Left lung (tissue), 14 donors: ENCODE data around the gene TK1. TPM values are rescaled to one million over a fixed set of nuclear protein-coding genes. Genes with fewer than 3 reads are reported as not detected.
"Not testable (repeated sequence)": the region's sequence is repeated elsewhere in the genome, so short reads cannot be mapped to it uniquely, and the experiment has no call there.

Source experiments
- ATAC-seq: fragments of 200-7000 bp; cut with Tn5 transposase; one replicate; pipeline ENCODE4 v1.9.1; 2020; ENCODE audit warnings: moderate library complexity
- DNase-seq, 4 donors: peaks; one replicate each; pipeline ENCODE4 v3.0.0-alpha.2; 2013 to 2020
- H3K27ac ChIP-seq, 2 donors: fragments of 200-600 bp; sonication (generic) in 1 of 2; one replicate each; pipeline versions ENCODE4 v1.5.0 to v1.8.0; 2020 to 2021
- H3K27me3 ChIP-seq, 2 donors: fragments of 200-600 bp; sonication (generic) in 1 of 2; one replicate each; pipeline versions ENCODE4 v1.5.0 to v1.8.0; 2020 to 2021
- H3K36me3 ChIP-seq, 2 donors: fragments of 200-600 bp; sonication (generic) in 1 of 2; one replicate each; pipeline versions ENCODE4 v1.5.0 to v1.8.0; 2020 to 2021
- H3K4me1 ChIP-seq, 2 donors: fragments of 200-600 bp; one replicate each; pipeline ENCODE4 v1.8.0; 2021
- H3K4me3 ChIP-seq, 2 donors: fragments of 200-600 bp; sonication (generic) in 1 of 2; one replicate each; pipeline versions ENCODE4 v1.5.0 to v1.8.0; 2020 to 2021; ENCODE audit warnings: mild to moderate bottlenecking in 1 of 2
- H3K9me3 ChIP-seq, 2 donors: fragments of 200-600 bp; sonication (generic) in 1 of 2; one replicate each; pipeline versions ENCODE4 v1.5.0 to v1.8.0; 2020 to 2021
- intact Hi-C, 2 donors: fragments of 100-400 bp; cut with DNase I; formaldehyde crosslinking; loops; one replicate each; pipeline versions ENCODE4 v1.11.2 to v1.14.2; 2022
- long read RNA-seq, 12 donors: library from polyadenylated mRNA in 2 of 12; unstranded in 2 of 12; transcript quantifications; one replicate each; pipeline ENCODE4 v2.0.0 and lab custom pipeline, GENCODE V29; 2019 to 2026
- polyA plus RNA-seq, 6 donors: library from polyadenylated mRNA; unstranded; fragments of 120-200 nt; gene quantifications; one replicate each; pipeline ENCODE4 v1.2.1, GENCODE V29; 2013; ENCODE audit not compliant: insufficient read length in 6 of 6
- total RNA-seq, 2 donors: library from RNA; stranded (reverse); fragmentation: NEBNext Ultra II Directional; extraction: Animal tissue kit (Norgen Biotek cat#: 25700); gene quantifications; one replicate each; pipeline ENCODE4 v1.2.1, GENCODE V29; 2021
- TF ChIP-seq, protein P1 (sequence below), 2 donors: fragments of 200-600 bp; sonication (generic) in 1 of 2; IDR thresholded peaks; one replicate each; pipeline versions ENCODE4 v1.5.0 to v1.8.0; 2021; ENCODE audit warnings: antibody characterized with exemption in 2 of 2
- donor health status: DM: no; HTN: yes; CAD: no.
- donor health status: DM: no; HTN: no; CAD: no.

TK1 gene, protein sequence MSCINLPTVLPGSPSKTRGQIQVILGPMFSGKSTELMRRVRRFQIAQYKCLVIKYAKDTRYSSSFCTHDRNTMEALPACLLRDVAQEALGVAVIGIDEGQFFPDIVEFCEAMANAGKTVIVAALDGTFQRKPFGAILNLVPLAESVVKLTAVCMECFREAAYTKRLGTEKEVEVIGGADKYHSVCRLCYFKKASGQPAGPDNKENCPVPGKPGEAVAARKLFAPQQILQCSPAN
- total RNA-seq (10 to 100 TPM; 24.0 to 33.0 TPM), polyA plus RNA-seq (10 to 100 TPM; 22.5 to 54.9 (median 28.2) TPM)
- long read RNA-seq, donor 1, transcript TK1-201 (7 exons, 1,628 nt) = major isoform, 32 of 34 reads
- long read RNA-seq, donor 1, partial matches to known transcripts = 0 of 34 reads
- long read RNA-seq, donor 1, other reads (novel, unspliced or antisense) = 0 of 34 reads
- long read RNA-seq, donor 2, transcript TK1-201 (7 exons, 1,628 nt) = major isoform, 41 of 50 reads
- long read RNA-seq, donor 2, partial matches to known transcripts = 0 of 50 reads
- long read RNA-seq, donor 2, other reads (novel, unspliced or antisense) = 6 of 50 reads
- long read RNA-seq, donor 3, transcript TK1-201 (7 exons, 1,628 nt) = major isoform, 40 of 47 reads
- long read RNA-seq, donor 3, partial matches to known transcripts = 5 of 47 reads
- long read RNA-seq, donor 3, other reads (novel, unspliced or antisense) = 0 of 47 reads
- long read RNA-seq, donor 4, transcript TK1-201 (7 exons, 1,628 nt) = major isoform, 75 of 83 reads
- long read RNA-seq, donor 4, partial matches to known transcripts = 3 of 83 reads
- long read RNA-seq, donor 4, other reads (novel, unspliced or antisense) = 2 of 83 reads
- long read RNA-seq, donor 5, transcript TK1-201 (7 exons, 1,628 nt) = major isoform, 25 of 26 reads
- long read RNA-seq, donor 5, partial matches to known transcripts = 0 of 26 reads
- long read RNA-seq, donor 5, other reads (novel, unspliced or antisense) = 0 of 26 reads
- long read RNA-seq, donor 6, transcript TK1-201 (7 exons, 1,628 nt) = major isoform, 42 of 122 reads
- long read RNA-seq, donor 6, transcript TK1-203 (6 exons, 1,681 nt) = minor isoform, 5 of 122 reads
- long read RNA-seq, donor 6, partial matches to known transcripts = 5 of 122 reads
- long read RNA-seq, donor 6, other reads (novel, unspliced or antisense) = 70 of 122 reads
- long read RNA-seq, donor 7, transcript TK1-201 (7 exons, 1,628 nt) = major isoform, 19 of 25 reads
- long read RNA-seq, donor 7, partial matches to known transcripts = 0 of 25 reads
- long read RNA-seq, donor 7, other reads (novel, unspliced or antisense) = 5 of 25 reads
- long read RNA-seq, donor 8, transcript TK1-201 (7 exons, 1,628 nt) = major isoform, 15 of 15 reads
- long read RNA-seq, donor 8, partial matches to known transcripts = 0 of 15 reads
- long read RNA-seq, donor 8, other reads (novel, unspliced or antisense) = 0 of 15 reads
- long read RNA-seq, donor 9 = 0 reads
- long read RNA-seq, donor 10, transcript TK1-201 (7 exons, 1,628 nt) = major isoform, 91 of 96 reads
- long read RNA-seq, donor 10, partial matches to known transcripts = 2 of 96 reads
- long read RNA-seq, donor 10, other reads (novel, unspliced or antisense) = 3 of 96 reads
- long read RNA-seq, donor 11 = 0 reads
- long read RNA-seq, donor 12, transcript TK1-201 (7 exons, 1,628 nt) = major isoform, 14 of 23 reads
- long read RNA-seq, donor 12, partial matches to known transcripts = 0 of 23 reads
- long read RNA-seq, donor 12, other reads (novel, unspliced or antisense) = 8 of 23 reads

- peaks cover 6 to 49% of the 10 kb centered on the region in 2 donors for H3K4me1 ChIP-seq
- H3K4me3 ChIP-seq = peak within 1 kb of the TSS; percentile 53
- H3K36me3 ChIP-seq = peaks cover 0 to 12% of the 10 kb centered on the region in 2 donors
- DNase-seq = peak; percentile 90 to 98 (median 97)
- intact Hi-C loops = no loop called here
- ATAC-seq = peak; percentile 96
- TF ChIP-seq, protein P1, sequence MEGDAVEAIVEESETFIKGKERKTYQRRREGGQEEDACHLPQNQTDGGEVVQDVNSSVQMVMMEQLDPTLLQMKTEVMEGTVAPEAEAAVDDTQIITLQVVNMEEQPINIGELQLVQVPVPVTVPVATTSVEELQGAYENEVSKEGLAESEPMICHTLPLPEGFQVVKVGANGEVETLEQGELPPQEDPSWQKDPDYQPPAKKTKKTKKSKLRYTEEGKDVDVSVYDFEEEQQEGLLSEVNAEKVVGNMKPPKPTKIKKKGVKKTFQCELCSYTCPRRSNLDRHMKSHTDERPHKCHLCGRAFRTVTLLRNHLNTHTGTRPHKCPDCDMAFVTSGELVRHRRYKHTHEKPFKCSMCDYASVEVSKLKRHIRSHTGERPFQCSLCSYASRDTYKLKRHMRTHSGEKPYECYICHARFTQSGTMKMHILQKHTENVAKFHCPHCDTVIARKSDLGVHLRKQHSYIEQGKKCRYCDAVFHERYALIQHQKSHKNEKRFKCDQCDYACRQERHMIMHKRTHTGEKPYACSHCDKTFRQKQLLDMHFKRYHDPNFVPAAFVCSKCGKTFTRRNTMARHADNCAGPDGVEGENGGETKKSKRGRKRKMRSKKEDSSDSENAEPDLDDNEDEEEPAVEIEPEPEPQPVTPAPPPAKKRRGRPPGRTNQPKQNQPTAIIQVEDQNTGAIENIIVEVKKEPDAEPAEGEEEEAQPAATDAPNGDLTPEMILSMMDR (IDR thresholded peaks at IDR 0.05) = peak; percentile 59 to 89
- peak within 1 kb of the TSS; percentile 59 to 68 for H3K27ac ChIP-seq
- no peaks in the 10 kb centered on the region for H3K9me3 ChIP-seq
- H3K27me3 ChIP-seq = no peaks in the 10 kb centered on the region
Observed at GRCh38 chr17:78186692-78187595, at the start of gene TK1, which contains the start of gene AFMID. TSS of gene TK1 (minus strand) at chr17:78187052. CDS start at chr17:78186994, 58 bp downstream. TSS of gene AFMID (plus strand) at chr17:78187362. CDS start at chr17:78187371, 9 bp downstream.

GRCh38 chr17:78235885-78236284 is 49.0 kb upstream of the TK1 start:
- TF ChIP-seq, protein P1 (IDR thresholded peaks at IDR 0.05) = no peak
- Histone ChIP-seq H3K4me1 (peaks cover 0 to 9% of the 10 kb centered on the region in 2 donors), H3K27me3 (peaks cover 23 to 32% of the 10 kb centered on the region in 2 donors), H3K36me3 (no peaks in the 10 kb centered on the region), H3K27ac (no peak overlapping the region), H3K9me3 (no peaks in the 10 kb centered on the region), H3K4me3 (no peak overlapping the region)
- intact Hi-C loops = no loop called here
- no peak for ATAC-seq
- no peak for DNase-seq

DNA sequence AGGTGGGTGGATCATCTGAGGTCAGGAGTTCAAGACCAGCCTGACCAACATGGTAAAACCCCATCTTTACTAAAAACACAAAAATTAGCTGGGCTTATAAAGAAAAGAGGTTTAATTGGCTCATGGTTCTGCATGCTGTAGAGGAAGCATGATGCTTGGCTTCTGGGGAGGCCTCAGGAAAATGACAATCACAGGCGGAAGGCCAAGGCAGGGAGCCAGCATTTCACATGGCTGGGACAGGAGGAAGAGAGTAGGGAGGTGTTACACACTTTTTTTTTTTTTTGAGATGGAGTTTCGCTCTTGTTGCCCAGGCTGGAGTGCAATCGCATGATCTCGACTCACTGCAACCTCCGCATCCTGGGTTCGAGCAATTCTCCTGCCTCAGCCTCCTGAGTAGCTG is 48.2 kb upstream of the TK1 start:
- H3K4me3 ChIP-seq, intact Hi-C loops, DNase-seq, H3K27ac ChIP-seq, ATAC-seq, H3K36me3 ChIP-seq, H3K9me3 ChIP-seq, H3K4me1 ChIP-seq: not testable (repeated sequence)
- peaks cover 26 to 40% of the 10 kb centered on the region in 2 donors for H3K27me3 ChIP-seq

DNA sequence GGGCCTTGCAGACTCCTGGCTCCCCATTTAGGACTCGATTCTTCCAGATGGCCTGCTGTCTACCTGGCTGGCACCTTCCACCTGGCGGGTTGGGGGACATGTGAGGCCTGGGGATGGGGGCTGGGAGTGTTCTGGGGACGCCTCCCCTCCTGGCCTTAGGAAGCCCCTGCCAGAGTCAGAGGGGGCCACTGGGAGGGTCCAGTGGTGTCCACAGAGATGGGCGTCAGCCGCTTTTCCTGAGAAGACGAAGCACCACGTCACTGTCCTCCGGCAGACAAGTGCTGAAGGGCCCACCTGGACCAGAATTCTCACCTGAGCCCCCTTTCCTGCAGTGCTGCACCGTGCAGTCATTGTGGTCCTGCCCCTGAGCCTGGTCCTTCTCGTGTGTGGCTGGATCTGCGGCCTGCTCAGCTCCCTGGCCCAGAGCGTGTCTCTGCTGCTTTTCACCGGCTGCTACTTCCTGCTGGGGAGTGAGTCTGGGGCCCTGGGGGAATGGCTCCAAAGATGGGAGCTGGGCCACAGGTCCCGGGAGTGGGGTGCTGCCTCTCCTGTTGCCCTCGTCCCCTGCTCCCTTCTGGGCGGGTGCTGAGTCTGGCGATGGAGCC is 47.5 kb upstream of the TK1 start:
- no peaks in the 10 kb centered on the region for H3K9me3 ChIP-seq
- intact Hi-C loops = no loop called here

More for the DNA sequence above, 47.5 kb upstream of the TK1 start:
- Histone ChIP-seq H3K4me1 (peaks cover 0 to 9% of the 10 kb centered on the region in 2 donors), H3K4me3 (no peak overlapping the region), H3K27ac (no peak overlapping the region), H3K27me3 (peaks cover 26 to 47% of the 10 kb centered on the region in 2 donors), H3K36me3 (no peaks in the 10 kb centered on the region)
- ATAC-seq (no peak), DNase-seq (no peak)
- TF ChIP-seq, protein P1 (IDR thresholded peaks at IDR 0.05) = no peak
